K562 (cell line): ENCODE measurements around the gene S100P. TPM values are rescaled to one million over a fixed set of nuclear protein-coding genes. Genes with fewer than 3 reads are reported as not detected.

Experiments used
- ARID3B ChIP-seq: fragments of 250-450 bp; sonication (Bioruptor Pico); IDR thresholded peaks from 2 replicates; pipeline ENCODE4 v1.4.0; 2020; ENCODE audit warnings: borderline replicate concordance
- BRD4 ChIP-seq: fragments of 200-600 bp; sonication (generic); IDR thresholded peaks from 2 replicates; pipeline ENCODE4 v1.6.1; 2017; ENCODE audit warnings: inconsistent platforms
- CGGBP1 ChIP-seq: fragments of 250-450 bp; sonication (Bioruptor Pico); IDR thresholded peaks from 2 replicates; pipeline ENCODE4 v1.9.0; 2021; ENCODE audit warnings: mild to moderate bottlenecking
- ELF2 ChIP-seq: fragments of 250-450 bp; sonication (Bioruptor Pico); IDR thresholded peaks from 2 replicates; pipeline ENCODE4 v1.5.0; 2021; ENCODE audit warnings: mild to moderate bottlenecking
- HNRNPH1 ChIP-seq: fragments of 200-400 bp; formaldehyde crosslinking; optimal IDR thresholded peaks from 2 replicates; pipeline ENCODE3; 2017; ENCODE audit warnings: low read depth, mild to moderate bottlenecking, low read length, moderate library complexity
- PTTG1 ChIP-seq: fragments of 450-650 bp; IDR thresholded peaks from 2 replicates; pipeline ENCODE4 v1.6.1; 2016; ENCODE audit warnings: low read depth, mild to moderate bottlenecking, missing genetic modification characterization, missing compliant biosample characterization
- RCOR1 ChIP-seq, 2 experiments: IDR thresholded peaks; 2 replicates each; pipeline ENCODE4 v1.6.1; 2012; ENCODE audit warnings: low read depth in 2 of 2, low read length in 2 of 2, borderline replicate concordance in 1 of 2, improper control_type of control experiment in 1 of 2
- RNF2 ChIP-seq: sonication (generic); IDR thresholded peaks from 2 replicates; pipeline ENCODE4 v1.6.1; 2016
- SRSF1 ChIP-seq: fragments of 200-400 bp; formaldehyde crosslinking; IDR thresholded peaks from 2 replicates; pipeline ENCODE4 v1.6.1; 2017; ENCODE audit warnings: mild to moderate bottlenecking, low read depth, low read length, moderate library complexity
- TAL1 ChIP-seq: fragments of 450-650 bp; IDR thresholded peaks from 2 replicates; pipeline ENCODE4 v1.6.1; 2016; ENCODE audit warnings: mild to moderate bottlenecking
- TBL1XR1 ChIP-seq, 2 experiments: IDR thresholded peaks; 2 replicates each; pipeline ENCODE4 v1.6.1; 2012; ENCODE audit warnings: improper control_type of control experiment in 2 of 2, low read length in 2 of 2, mild to moderate bottlenecking in 1 of 2
- ZFP91 ChIP-seq: sonication (generic); formaldehyde crosslinking; IDR thresholded peaks from 2 replicates; pipeline ENCODE4 v1.8.0; 2022; ENCODE audit warnings: mild to moderate bottlenecking, missing genetic modification reagents
- ZNF764 ChIP-seq: fragments of 250-450 bp; sonication (Bioruptor Pico); IDR thresholded peaks from 2 replicates; pipeline ENCODE4 v1.4.0; 2020; ENCODE audit warnings: low read depth, mild to moderate bottlenecking, moderate library complexity
- ZSCAN32 ChIP-seq: fragments of 450-650 bp; formaldehyde crosslinking; IDR thresholded peaks from 2 replicates; pipeline ENCODE4 v1.4.0; 2020; ENCODE audit warnings: mild to moderate bottlenecking, moderate library complexity
- polyA plus RNA-seq, 8 experiments: library from polyadenylated mRNA; depleted of rRNA in 4 of 8; stranded (reverse) in 5 of 8; unstranded in 3 of 8; fragments of >200 nt; fragmentation: Nextera tagmentation in 2 of 8; fragmentation: Illumina TruSeq in 1 of 8; extraction: Ambion mirVana in 2 of 8; extraction: Trizol in 1 of 8; gene quantifications; 2 replicates each; pipeline versions ENCODE4 v1.2.1 to v1.2.3, GENCODE V29; 2011 to 2014; ENCODE audit warnings: inconsistent platforms in 1 of 8, missing spikeins in 1 of 8
- total RNA-seq, 7 experiments: library from RNA; depleted of rRNA in 6 of 7; stranded (reverse); fragments of >200 nt in 6 of 7; fragmentation: Illumina TruSeq in 2 of 7; extraction: Trizol in 2 of 7; gene quantifications; 2 replicates each; pipeline versions ENCODE4 v1.2.1 to v1.2.3, GENCODE V29; 2011 to 2021; ENCODE audit warnings: low replicate concordance in 1 of 7
- TF ChIP-seq, protein P1 (sequence below): fragments of 450-650 bp; formaldehyde crosslinking; IDR thresholded peaks from 2 replicates; pipeline ENCODE4 v1.4.0; 2020; ENCODE audit warnings: mild to moderate bottlenecking, moderate library complexity
- TF ChIP-seq, protein P2 (sequence below): IDR thresholded peaks from 2 replicates; pipeline ENCODE4 v1.6.1; 2011; ENCODE audit warnings: borderline replicate concordance, low read depth, mild to moderate bottlenecking, moderate library complexity, low read length; ENCODE audit not compliant: insufficient read depth, poor library complexity, severe bottlenecking

S100P gene
- total and polyA plus RNA-seq, 9 of the 15 experiments (the other 6 are each of a cell fraction or from before 2014, with no cell fraction given), result 4.1 to 23.8 (median 7.5) TPM

- TF ChIP-seq ARID3B (CRISPR knock-in tag), result no peak
- TF ChIP-seq RNF2, result peak; percentile 92
- peak; percentile 99 for TF ChIP-seq TAL1
- TF ChIP-seq HNRNPH1, result no peak
- TF ChIP-seq BRD4, result peak; percentile 19; the same call in 1 of the 2 replicates
- no peak for TF ChIP-seq ELF2
- TF ChIP-seq ZFP91 (CRISPR knock-in tag), result no peak
- no peak for TF ChIP-seq PTTG1 (tag)
- TF ChIP-seq ZNF764, result no peak
- TF ChIP-seq RCOR1 (IDR thresholded peaks at IDR 0.05; ENCODE audit: borderline replicate concordance in 1 of 2, low read depth in 2 of 2, low read length in 2 of 2), result peak; percentile 68 to 97; a peak in 3 of 4 replicates
- peak; percentile 34 to 97 for TF ChIP-seq TBL1XR1 (IDR thresholded peaks at IDR 0.05; ENCODE audit: low read length in 2 of 2)
- TF ChIP-seq, protein P1, sequence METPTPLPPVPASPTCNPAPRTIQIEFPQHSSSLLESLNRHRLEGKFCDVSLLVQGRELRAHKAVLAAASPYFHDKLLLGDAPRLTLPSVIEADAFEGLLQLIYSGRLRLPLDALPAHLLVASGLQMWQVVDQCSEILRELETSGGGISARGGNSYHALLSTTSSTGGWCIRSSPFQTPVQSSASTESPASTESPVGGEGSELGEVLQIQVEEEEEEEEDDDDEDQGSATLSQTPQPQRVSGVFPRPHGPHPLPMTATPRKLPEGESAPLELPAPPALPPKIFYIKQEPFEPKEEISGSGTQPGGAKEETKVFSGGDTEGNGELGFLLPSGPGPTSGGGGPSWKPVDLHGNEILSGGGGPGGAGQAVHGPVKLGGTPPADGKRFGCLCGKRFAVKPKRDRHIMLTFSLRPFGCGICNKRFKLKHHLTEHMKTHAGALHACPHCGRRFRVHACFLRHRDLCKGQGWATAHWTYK, result no peak; the same call in 1 of the 2 replicates
- TF ChIP-seq, protein P2, sequence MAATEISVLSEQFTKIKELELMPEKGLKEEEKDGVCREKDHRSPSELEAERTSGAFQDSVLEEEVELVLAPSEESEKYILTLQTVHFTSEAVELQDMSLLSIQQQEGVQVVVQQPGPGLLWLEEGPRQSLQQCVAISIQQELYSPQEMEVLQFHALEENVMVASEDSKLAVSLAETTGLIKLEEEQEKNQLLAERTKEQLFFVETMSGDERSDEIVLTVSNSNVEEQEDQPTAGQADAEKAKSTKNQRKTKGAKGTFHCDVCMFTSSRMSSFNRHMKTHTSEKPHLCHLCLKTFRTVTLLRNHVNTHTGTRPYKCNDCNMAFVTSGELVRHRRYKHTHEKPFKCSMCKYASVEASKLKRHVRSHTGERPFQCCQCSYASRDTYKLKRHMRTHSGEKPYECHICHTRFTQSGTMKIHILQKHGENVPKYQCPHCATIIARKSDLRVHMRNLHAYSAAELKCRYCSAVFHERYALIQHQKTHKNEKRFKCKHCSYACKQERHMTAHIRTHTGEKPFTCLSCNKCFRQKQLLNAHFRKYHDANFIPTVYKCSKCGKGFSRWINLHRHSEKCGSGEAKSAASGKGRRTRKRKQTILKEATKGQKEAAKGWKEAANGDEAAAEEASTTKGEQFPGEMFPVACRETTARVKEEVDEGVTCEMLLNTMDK, result no peak
- TF ChIP-seq ZSCAN32, result no peak
- no peak for TF ChIP-seq CGGBP1 (CRISPR knock-in tag)
- TF ChIP-seq SRSF1, result no peak
Observed at GRCh38 chr4:6730603-6731317, 37.1 kb downstream of the S100P start (continued).
